ENCODE measurements around the gene ZSCAN23.
"Not testable (repeated sequence)": the region's sequence is repeated elsewhere in the genome, so short reads cannot be mapped to it uniquely, and the experiment has no call there.

The ZSCAN23 gene

GRCh38 chr6:28442586-28442985 lies 705 bp downstream of the ZSCAN23 start:
- DNase-seq (ENCODE audit: low read depth, low spot score), result no peak

GRCh38 chr6:28436404-28436803 lies 6.9 kb downstream of the ZSCAN23 start:
- no peak for DNase-seq (ENCODE audit: low read depth, low spot score)

GRCh38 chr6:28433119-28433518 lies 10.2 kb downstream of the ZSCAN23 start:
- DNase-seq (ENCODE audit: low read depth, low spot score), result no peak

GRCh38 chr6:28429781-28430180 lies 13.5 kb downstream of the ZSCAN23 start:
- no peak for DNase-seq (ENCODE audit: low read depth, low spot score)

- DNase-seq (ENCODE audit: low read depth, low spot score), result no peak
These were observed 17.2 kb downstream of the ZSCAN23 start for GRCh38 chr6:28425944-28426541.

- no peak for DNase-seq (ENCODE audit: low read depth, low spot score)
These were observed 19.1 kb downstream of the ZSCAN23 start for GRCh38 chr6:28424163-28424562.

- DNase-seq (ENCODE audit: low read depth, low spot score), result no peak
These were observed 19.7 kb downstream of the ZSCAN23 start for GRCh38 chr6:28423546-28423945.

- DNase-seq (ENCODE audit: low read depth, low spot score), result no peak
These were observed 29.6 kb downstream of the ZSCAN23 start for GRCh38 chr6:28413681-28414080.

GRCh38 chr6:28410767-28411166 lies 32.5 kb downstream of the ZSCAN23 start:
- DNase-seq (ENCODE audit: low read depth, low spot score), result no peak

- no peak for DNase-seq (ENCODE audit: low read depth, low spot score)
These were observed 35.1 kb downstream of the ZSCAN23 start for GRCh38 chr6:28408076-28408802.

GRCh38 chr6:28407401-28407800 lies 35.9 kb downstream of the ZSCAN23 start:
- DNase-seq (ENCODE audit: low read depth, low spot score), result no peak

GRCh38 chr6:28403923-28404322 lies 39.4 kb downstream of the ZSCAN23 start:
- DNase-seq (ENCODE audit: low read depth, low spot score), result not testable (repeated sequence)

- DNase-seq (ENCODE audit: low read depth, low spot score), result no peak
These were observed 41.1 kb downstream of the ZSCAN23 start for GRCh38 chr6:28402197-28402596.

- no peak for DNase-seq (ENCODE audit: low read depth, low spot score)
These were observed 42.1 kb downstream of the ZSCAN23 start for GRCh38 chr6:28401172-28401571.

GRCh38 chr6:28400122-28400451 lies 43.2 kb downstream of the ZSCAN23 start:
- DNase-seq (ENCODE audit: low read depth, low spot score), result no peak

GRCh38 chr6:28399350-28400121 lies 43.8 kb downstream of the ZSCAN23 start, which contains the start of gene ZSCAN12:
TSS of gene ZSCAN12 (minus strand) at chr6:28399747. CDS start at chr6:28398405, 1,342 bp downstream.
- DNase-seq (ENCODE audit: low read depth, low spot score), result peak; percentile 72

GRCh38 chr6:28395918-28396317 lies 47.4 kb downstream of the ZSCAN23 start:
- no peak for DNase-seq (ENCODE audit: low read depth, low spot score)

GRCh38 chr6:28393912-28394662 lies 49.2 kb downstream of the ZSCAN23 start:
- no peak for DNase-seq (ENCODE audit: low read depth, low spot score)

- DNase-seq (ENCODE audit: low read depth, low spot score), result no peak
These were observed 52.6 kb downstream of the ZSCAN23 start for GRCh38 chr6:28390688-28391087.

- no peak for DNase-seq (ENCODE audit: low read depth, low spot score)
These were observed 59.2 kb downstream of the ZSCAN23 start for GRCh38 chr6:28384143-28384533.

- DNase-seq (ENCODE audit: low read depth, low spot score), result peak; percentile 82
These were observed 59.8 kb downstream of the ZSCAN23 start for GRCh38 chr6:28383235-28384142.
